ENCODE results near the gene PRKCQ.

The PRKCQ gene

DNA sequence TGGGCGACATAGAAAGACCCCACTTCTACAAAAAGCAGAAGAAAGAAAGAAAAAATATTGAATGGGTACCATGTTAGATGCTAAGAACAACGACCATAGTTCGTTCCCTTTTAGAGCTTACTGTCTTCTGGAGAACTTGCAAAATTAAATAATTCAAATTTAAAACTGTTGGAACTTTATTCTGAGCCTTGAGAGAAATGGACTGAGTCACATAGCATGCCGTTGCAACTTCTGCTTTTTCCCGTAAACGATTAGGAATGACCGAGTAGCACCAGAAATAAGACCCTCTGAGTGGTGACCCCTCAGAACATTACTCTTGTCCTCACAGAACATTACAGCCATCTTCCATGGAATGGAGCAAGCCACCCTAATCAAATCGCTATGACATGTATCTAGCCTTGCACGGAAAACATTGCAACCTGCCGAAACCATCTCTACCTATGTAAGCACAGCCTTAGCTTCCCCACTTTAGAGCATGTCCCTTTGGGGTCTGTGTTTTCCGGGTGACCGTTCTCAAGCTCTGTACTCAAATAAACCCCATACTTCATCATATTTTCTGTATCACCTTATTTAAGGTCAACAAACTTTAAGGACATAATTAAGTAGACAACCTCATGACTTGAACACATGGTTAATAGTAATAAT, 179.1 kb downstream of the PRKCQ start:
- H3K4me3 ChIP-seq (ENCODE audit: low read length): no peak overlapping the region
- no peak for DNase-seq (ENCODE audit: low read depth)
- TF ChIP-seq, protein P1, sequence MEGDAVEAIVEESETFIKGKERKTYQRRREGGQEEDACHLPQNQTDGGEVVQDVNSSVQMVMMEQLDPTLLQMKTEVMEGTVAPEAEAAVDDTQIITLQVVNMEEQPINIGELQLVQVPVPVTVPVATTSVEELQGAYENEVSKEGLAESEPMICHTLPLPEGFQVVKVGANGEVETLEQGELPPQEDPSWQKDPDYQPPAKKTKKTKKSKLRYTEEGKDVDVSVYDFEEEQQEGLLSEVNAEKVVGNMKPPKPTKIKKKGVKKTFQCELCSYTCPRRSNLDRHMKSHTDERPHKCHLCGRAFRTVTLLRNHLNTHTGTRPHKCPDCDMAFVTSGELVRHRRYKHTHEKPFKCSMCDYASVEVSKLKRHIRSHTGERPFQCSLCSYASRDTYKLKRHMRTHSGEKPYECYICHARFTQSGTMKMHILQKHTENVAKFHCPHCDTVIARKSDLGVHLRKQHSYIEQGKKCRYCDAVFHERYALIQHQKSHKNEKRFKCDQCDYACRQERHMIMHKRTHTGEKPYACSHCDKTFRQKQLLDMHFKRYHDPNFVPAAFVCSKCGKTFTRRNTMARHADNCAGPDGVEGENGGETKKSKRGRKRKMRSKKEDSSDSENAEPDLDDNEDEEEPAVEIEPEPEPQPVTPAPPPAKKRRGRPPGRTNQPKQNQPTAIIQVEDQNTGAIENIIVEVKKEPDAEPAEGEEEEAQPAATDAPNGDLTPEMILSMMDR (conservative IDR thresholded peaks at IDR 0.05; ENCODE audit: low read length): no peak

DNA sequence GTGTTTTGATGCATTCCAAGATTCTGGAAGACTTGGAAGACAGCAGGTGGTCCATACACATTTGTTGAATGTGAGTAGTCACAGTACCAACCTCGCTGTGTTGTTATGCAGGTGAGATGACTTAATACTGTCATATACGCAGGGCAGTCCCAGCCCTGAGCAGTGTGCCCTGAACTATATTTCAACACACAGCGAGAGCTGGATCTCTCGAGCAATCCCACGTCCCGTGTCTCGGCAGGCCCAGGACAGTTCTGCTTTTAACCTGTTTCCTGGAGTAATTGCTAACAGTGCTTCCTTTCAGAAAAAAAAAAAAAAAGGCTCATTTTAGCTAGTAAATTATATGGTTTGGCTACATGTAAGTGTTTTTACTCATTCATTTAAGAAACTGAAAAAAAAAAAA, 179.7 kb downstream of the PRKCQ start:
- DNase-seq (ENCODE audit: low read depth): no peak
- no peak overlapping the region for H3K4me3 ChIP-seq (ENCODE audit: low read length)
- TF ChIP-seq, protein P1 (conservative IDR thresholded peaks at IDR 0.05; ENCODE audit: low read length): no peak

DNA sequence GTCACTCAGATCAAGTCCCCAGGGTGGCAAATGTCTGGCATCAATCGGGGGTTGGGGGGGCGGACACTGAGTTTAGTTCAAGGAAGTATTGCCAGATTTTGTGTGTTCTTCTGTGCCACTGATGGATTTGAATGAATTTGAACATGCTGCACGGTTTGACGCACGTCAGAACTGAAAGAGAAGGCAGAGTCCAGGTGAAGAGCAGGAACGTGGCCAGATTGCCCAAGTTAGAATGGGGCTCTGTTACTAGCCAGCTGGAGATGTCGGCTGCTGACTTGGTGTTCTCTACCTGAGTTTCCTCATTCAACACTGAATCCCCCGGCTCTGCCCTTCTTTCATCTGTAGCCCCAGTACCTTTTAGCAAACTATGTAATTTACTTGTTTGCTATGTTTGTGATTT, 180.2 kb downstream of the PRKCQ start:
- DNase-seq (ENCODE audit: low read depth): no peak
- no peak overlapping the region for H3K4me3 ChIP-seq (ENCODE audit: low read length)
- TF ChIP-seq, protein P1 (conservative IDR thresholded peaks at IDR 0.05; ENCODE audit: low read length): no peak

DNA sequence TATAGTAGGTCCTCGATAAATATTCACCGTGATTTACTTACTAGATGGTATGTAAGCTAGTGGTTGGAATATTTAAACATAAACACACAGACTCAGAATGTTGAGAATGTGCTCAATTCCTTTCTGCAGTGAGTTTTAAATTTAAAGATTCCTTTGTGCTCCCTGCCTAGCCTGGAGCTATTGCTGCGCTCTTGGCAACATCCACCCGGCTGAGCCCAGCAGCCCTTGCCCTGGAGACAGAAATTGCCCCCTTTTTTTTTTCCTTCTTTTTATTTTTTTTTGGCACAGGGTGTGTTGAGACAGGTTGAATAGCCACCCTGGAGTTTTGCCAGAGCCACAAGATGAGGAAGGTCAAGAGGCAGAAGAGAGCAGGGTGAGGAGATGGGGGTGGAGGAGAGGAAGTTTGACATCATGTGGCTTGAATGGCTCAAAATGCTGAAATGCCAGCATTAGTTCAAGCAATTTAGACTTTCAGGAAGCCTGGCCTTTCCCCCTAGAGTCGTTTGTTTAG, 180.8 kb downstream of the PRKCQ start:
- TF ChIP-seq, protein P1 (conservative IDR thresholded peaks at IDR 0.05; ENCODE audit: low read length): no peak
- DNase-seq (ENCODE audit: low read depth): peak; percentile 33
- H3K4me3 ChIP-seq (ENCODE audit: low read length): no peak overlapping the region

DNA sequence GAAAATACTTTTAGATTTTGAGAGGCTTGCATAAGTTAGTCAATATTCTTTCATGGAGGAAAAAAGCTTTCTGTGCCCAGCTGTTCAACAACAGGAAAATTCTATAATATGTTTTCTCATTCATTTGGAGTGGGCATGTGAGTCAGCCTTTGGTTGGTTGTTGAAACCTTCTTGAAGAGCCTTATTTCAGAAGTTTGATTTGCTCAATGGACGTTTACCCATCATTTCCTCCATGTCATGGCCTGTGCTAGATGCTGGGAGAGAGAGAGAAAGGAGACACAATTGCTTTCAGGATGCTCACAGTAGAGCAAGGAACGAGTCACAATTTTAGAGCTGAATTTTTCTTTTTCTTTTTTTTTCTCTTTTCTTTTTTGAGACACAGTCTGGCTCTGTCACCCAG, 181.7 kb downstream of the PRKCQ start:
- H3K4me3 ChIP-seq (ENCODE audit: low read length): no peak overlapping the region
- TF ChIP-seq, protein P1 (conservative IDR thresholded peaks at IDR 0.05; ENCODE audit: low read length): no peak
- no peak for DNase-seq (ENCODE audit: low read depth)

DNA sequence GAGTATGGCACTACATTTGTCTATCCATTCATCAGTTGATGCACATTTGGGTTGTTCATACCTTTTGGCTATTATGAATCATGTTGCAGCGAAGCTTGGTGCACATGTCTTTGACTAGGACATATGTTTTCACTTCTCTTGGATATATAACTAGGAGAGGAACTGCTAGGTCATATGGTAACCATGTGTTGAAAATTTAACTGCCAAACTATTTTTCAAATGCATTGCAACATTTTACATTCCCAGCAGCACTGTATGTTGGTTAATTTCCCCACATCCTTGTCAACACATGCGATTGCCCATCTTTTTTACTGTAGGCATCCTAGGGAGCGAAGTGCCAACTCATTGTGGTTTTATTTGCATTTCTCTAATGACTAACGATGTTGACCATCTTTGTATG, 183.4 kb downstream of the PRKCQ start:
- TF ChIP-seq, protein P1 (conservative IDR thresholded peaks at IDR 0.05; ENCODE audit: low read length): no peak
- DNase-seq (ENCODE audit: low read depth): peak; percentile 99
- no peak overlapping the region for H3K4me3 ChIP-seq (ENCODE audit: low read length)

DNA sequence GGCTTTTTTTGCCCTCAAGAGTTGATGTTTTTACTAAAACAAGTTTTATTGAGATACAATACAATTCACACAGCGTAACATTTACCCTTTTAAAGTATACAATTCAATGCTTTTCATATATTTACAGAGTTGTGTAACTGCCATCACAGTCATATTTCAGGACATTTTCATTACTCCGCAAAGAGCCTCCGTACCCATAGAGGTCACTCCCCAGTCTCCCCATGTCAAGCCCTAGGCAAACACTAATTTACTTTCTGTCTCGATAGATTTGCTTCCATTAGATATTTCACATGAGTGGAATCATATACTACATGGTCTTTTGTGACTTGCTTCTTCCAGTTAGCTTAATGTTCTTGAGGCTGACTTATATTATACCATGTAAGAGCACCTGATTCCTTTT, 183.8 kb downstream of the PRKCQ start:
- no peak overlapping the region for H3K4me3 ChIP-seq (ENCODE audit: low read length)
- DNase-seq (ENCODE audit: low read depth): no peak
- TF ChIP-seq, protein P1 (conservative IDR thresholded peaks at IDR 0.05; ENCODE audit: low read length): no peak
